HepG2 (cell line): ENCODE measurements around the gene PNO1. TPM values are rescaled to one million over a fixed set of nuclear protein-coding genes. Genes with fewer than 3 reads are reported as not detected.
A peak's percentile ranks its signal among the peaks of the same experiment; 100 is the strongest.

Source experiments
- AGO1 ChIP-seq: fragments of 200-400 bp; formaldehyde crosslinking; IDR thresholded peaks from 2 replicates; pipeline ENCODE4 v1.6.1; 2017; ENCODE audit warnings: mild to moderate bottlenecking, low read depth, low read length, moderate library complexity; ENCODE audit not compliant: poor library complexity, severe bottlenecking
- CCDC6 ChIP-seq: sonication (generic); formaldehyde crosslinking; IDR thresholded peaks from 2 replicates; pipeline ENCODE4 v1.8.1; 2022; ENCODE audit warnings: mild to moderate bottlenecking, missing genetic modification reagents, moderate library complexity
- KDM1A ChIP-seq: IDR thresholded peaks from 2 replicates; pipeline ENCODE4 v1.6.1; 2016; ENCODE audit warnings: missing compliant biosample characterization
- MLLT10 ChIP-seq: sonication (generic); formaldehyde crosslinking; IDR thresholded peaks from 2 replicates; pipeline ENCODE4 v1.4.0; 2020; ENCODE audit warnings: missing genetic modification reagents
- NONO ChIP-seq, 2 experiments: fragments of 450-650 bp in 1 of 2; sonication (generic) in 1 of 2; formaldehyde crosslinking in 1 of 2; IDR thresholded peaks in 1 of 2; conservative IDR thresholded peaks in 1 of 2; 2 replicates each; pipeline versions ENCODE4 v1.6.1 to v1.8.0; 2017 to 2022; ENCODE audit warnings: mild to moderate bottlenecking in 1 of 2, missing genetic modification reagents in 1 of 2, moderate library complexity in 1 of 2
- PCBP2 ChIP-seq: fragments of 200-400 bp; formaldehyde crosslinking; optimal IDR thresholded peaks from 2 replicates; pipeline ENCODE3; 2018; ENCODE audit warnings: low read length, low read depth; ENCODE audit not compliant: poor library complexity, severe bottlenecking
- ZBTB3 ChIP-seq: sonication (generic); formaldehyde crosslinking; IDR thresholded peaks from 2 replicates; pipeline ENCODE4 v1.4.0; 2020; ENCODE audit warnings: low read depth, mild to moderate bottlenecking, moderate library complexity, missing genetic modification reagents, borderline replicate concordance
- ZNF232 ChIP-seq: sonication (generic); formaldehyde crosslinking; IDR thresholded peaks from 2 replicates; pipeline ENCODE4 v1.4.0; 2020; ENCODE audit warnings: missing genetic modification reagents, borderline replicate concordance
- ZNF256 ChIP-seq: sonication (generic); formaldehyde crosslinking; conservative IDR thresholded peaks from 2 replicates; pipeline ENCODE4 v1.4.0; 2020; ENCODE audit warnings: missing genetic modification reagents
- ZNF709 ChIP-seq: sonication (generic); formaldehyde crosslinking; IDR thresholded peaks from 2 replicates; pipeline ENCODE4 v1.5.0; 2020; ENCODE audit warnings: mild to moderate bottlenecking, missing genetic modification reagents
- polyA plus RNA-seq, 8 experiments: library from polyadenylated mRNA; depleted of rRNA in 3 of 8; stranded (reverse) in 7 of 8; unstranded in 1 of 8; fragments of >200 nt; fragmentation: Illumina TruSeq in 4 of 8; extraction: Trizol in 4 of 8; gene quantifications; 2 replicates each; pipeline versions ENCODE4 v1.2.1 to v1.2.3, GENCODE V29; 2011 to 2016; ENCODE audit warnings: low read depth in 4 of 8, missing spikeins in 1 of 8, mixed read lengths in 1 of 8; ENCODE audit not compliant: insufficient read depth in 1 of 8
- total RNA-seq, 5 experiments: library from RNA; depleted of rRNA; stranded (reverse); fragments of >200 nt; fragmentation: Illumina TruSeq; extraction: Trizol; gene quantifications; 2 replicates each; pipeline ENCODE4 v1.2.3, GENCODE V29; 2016; ENCODE audit warnings: low read depth in 1 of 5
- TF ChIP-seq, protein P1 (sequence below): sonication (generic); formaldehyde crosslinking; IDR thresholded peaks from 2 replicates; pipeline ENCODE4 v1.5.1; 2020; ENCODE audit warnings: missing genetic modification reagents, mild to moderate bottlenecking, borderline replicate concordance
- TF ChIP-seq, protein P2 (sequence below): sonication (generic); formaldehyde crosslinking; IDR thresholded peaks from 2 replicates; pipeline ENCODE4 v1.5.0; 2020; ENCODE audit warnings: mild to moderate bottlenecking, missing genetic modification reagents
- TF ChIP-seq, protein P3 (sequence below): sonication (generic); formaldehyde crosslinking; conservative IDR thresholded peaks from 2 replicates; pipeline ENCODE4 v1.8.0; 2022; ENCODE audit warnings: missing genetic modification reagents
- TF ChIP-seq, protein P4 (sequence below): sonication (generic); formaldehyde crosslinking; IDR thresholded peaks from 2 replicates; pipeline ENCODE4 v1.4.0; 2020; ENCODE audit warnings: mild to moderate bottlenecking, missing genetic modification reagents
- TF ChIP-seq, protein P5 (sequence below): sonication (generic); formaldehyde crosslinking; conservative IDR thresholded peaks from 2 replicates; pipeline ENCODE4 v1.4.0; 2020; ENCODE audit warnings: missing genetic modification reagents
- TF ChIP-seq, protein P6 (sequence below): sonication (generic); formaldehyde crosslinking; IDR thresholded peaks from 2 replicates; pipeline ENCODE4 v1.4.0; 2020; ENCODE audit warnings: mild to moderate bottlenecking, low read depth, missing genetic modification reagents

PNO1 gene
- total and polyA plus RNA-seq, 2 of the 13 experiments (the other 11 are each of a cell fraction or from before 2014, with no cell fraction given), result 12.8 to 48.5 TPM

DNA sequence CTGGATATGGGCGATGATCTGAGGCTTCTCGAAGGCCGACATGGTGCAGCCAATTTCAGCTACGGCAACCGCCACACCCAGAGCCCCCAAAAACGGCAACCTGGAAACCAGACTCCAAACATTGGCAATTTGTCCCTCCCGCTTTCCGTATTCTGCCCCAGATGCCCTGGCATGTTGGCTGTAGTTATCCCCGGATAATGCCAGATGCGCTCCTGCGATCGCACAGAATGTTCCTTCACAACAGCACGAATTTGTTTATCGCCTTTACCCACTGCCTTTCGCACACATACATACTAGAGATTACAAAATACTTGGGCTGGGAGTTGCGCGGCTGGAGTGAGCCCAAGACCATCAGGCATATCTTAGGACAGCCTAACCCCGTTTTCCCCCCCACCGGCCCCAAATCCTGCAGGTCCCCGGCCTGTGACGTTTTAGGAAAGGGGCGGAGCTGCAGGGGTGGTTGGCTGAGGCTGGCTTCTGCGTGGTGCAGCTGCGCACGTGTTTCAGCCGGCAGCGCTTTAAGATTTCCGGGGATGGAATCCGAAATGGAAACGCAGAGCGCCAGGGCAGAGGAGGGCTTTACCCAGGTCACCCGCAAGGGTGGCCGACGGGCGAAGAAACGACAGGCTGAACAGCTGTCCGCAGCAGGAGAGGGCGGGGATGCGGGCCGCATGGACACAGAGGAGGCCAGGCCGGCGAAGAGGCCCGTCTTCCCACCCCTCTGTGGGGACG lies at the start of gene PNO1 (continued):
- TF ChIP-seq, protein P1, sequence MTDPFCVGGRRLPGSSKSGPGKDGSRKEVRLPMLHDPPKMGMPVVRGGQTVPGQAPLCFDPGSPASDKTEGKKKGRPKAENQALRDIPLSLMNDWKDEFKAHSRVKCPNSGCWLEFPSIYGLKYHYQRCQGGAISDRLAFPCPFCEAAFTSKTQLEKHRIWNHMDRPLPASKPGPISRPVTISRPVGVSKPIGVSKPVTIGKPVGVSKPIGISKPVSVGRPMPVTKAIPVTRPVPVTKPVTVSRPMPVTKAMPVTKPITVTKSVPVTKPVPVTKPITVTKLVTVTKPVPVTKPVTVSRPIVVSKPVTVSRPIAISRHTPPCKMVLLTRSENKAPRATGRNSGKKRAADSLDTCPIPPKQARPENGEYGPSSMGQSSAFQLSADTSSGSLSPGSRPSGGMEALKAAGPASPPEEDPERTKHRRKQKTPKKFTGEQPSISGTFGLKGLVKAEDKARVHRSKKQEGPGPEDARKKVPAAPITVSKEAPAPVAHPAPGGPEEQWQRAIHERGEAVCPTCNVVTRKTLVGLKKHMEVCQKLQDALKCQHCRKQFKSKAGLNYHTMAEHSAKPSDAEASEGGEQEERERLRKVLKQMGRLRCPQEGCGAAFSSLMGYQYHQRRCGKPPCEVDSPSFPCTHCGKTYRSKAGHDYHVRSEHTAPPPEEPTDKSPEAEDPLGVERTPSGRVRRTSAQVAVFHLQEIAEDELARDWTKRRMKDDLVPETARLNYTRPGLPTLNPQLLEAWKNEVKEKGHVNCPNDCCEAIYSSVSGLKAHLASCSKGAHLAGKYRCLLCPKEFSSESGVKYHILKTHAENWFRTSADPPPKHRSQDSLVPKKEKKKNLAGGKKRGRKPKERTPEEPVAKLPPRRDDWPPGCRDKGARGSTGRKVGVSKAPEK, result no peak
- peak; percentile 76; the same call in 1 of the 2 replicates for TF ChIP-seq ZBTB3 (CRISPR knock-in tag)
- TF ChIP-seq, protein P2, sequence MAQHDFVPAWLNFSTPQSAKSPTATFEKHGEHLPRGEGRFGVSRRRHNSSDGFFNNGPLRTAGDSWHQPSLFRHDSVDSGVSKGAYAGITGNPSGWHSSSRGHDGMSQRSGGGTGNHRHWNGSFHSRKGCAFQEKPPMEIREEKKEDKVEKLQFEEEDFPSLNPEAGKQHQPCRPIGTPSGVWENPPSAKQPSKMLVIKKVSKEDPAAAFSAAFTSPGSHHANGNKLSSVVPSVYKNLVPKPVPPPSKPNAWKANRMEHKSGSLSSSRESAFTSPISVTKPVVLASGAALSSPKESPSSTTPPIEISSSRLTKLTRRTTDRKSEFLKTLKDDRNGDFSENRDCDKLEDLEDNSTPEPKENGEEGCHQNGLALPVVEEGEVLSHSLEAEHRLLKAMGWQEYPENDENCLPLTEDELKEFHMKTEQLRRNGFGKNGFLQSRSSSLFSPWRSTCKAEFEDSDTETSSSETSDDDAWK (CRISPR knock-in tag), result no peak
- no peak for TF ChIP-seq PCBP2
- TF ChIP-seq, protein P3, sequence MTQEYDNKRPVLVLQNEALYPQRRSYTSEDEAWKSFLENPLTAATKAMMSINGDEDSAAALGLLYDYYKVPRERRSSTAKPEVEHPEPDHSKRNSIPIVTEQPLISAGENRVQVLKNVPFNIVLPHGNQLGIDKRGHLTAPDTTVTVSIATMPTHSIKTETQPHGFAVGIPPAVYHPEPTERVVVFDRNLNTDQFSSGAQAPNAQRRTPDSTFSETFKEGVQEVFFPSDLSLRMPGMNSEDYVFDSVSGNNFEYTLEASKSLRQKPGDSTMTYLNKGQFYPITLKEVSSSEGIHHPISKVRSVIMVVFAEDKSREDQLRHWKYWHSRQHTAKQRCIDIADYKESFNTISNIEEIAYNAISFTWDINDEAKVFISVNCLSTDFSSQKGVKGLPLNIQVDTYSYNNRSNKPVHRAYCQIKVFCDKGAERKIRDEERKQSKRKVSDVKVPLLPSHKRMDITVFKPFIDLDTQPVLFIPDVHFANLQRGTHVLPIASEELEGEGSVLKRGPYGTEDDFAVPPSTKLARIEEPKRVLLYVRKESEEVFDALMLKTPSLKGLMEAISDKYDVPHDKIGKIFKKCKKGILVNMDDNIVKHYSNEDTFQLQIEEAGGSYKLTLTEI (CRISPR knock-in tag), result no peak
- TF ChIP-seq, protein P4, sequence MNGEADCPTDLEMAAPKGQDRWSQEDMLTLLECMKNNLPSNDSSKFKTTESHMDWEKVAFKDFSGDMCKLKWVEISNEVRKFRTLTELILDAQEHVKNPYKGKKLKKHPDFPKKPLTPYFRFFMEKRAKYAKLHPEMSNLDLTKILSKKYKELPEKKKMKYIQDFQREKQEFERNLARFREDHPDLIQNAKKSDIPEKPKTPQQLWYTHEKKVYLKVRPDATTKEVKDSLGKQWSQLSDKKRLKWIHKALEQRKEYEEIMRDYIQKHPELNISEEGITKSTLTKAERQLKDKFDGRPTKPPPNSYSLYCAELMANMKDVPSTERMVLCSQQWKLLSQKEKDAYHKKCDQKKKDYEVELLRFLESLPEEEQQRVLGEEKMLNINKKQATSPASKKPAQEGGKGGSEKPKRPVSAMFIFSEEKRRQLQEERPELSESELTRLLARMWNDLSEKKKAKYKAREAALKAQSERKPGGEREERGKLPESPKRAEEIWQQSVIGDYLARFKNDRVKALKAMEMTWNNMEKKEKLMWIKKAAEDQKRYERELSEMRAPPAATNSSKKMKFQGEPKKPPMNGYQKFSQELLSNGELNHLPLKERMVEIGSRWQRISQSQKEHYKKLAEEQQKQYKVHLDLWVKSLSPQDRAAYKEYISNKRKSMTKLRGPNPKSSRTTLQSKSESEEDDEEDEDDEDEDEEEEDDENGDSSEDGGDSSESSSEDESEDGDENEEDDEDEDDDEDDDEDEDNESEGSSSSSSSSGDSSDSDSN, result peak; percentile 91
- TF ChIP-seq NONO (IDR thresholded peaks at IDR 0.05), result no peak
- peak; percentile 61 for TF ChIP-seq NONO (CRISPR knock-in tag; conservative IDR thresholded peaks at IDR 0.05)
- no peak; the same call in 1 of the 2 replicates for TF ChIP-seq ZNF709 (CRISPR knock-in tag)
- TF ChIP-seq, protein P5, sequence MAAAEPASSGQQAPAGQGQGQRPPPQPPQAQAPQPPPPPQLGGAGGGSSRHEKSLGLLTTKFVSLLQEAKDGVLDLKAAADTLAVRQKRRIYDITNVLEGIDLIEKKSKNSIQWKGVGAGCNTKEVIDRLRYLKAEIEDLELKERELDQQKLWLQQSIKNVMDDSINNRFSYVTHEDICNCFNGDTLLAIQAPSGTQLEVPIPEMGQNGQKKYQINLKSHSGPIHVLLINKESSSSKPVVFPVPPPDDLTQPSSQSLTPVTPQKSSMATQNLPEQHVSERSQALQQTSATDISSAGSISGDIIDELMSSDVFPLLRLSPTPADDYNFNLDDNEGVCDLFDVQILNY (CRISPR knock-in tag), result peak; percentile 84; the same call in 1 of the 2 replicates
- peak; percentile 55 for TF ChIP-seq ZNF232 (CRISPR knock-in tag)
- TF ChIP-seq, protein P6, sequence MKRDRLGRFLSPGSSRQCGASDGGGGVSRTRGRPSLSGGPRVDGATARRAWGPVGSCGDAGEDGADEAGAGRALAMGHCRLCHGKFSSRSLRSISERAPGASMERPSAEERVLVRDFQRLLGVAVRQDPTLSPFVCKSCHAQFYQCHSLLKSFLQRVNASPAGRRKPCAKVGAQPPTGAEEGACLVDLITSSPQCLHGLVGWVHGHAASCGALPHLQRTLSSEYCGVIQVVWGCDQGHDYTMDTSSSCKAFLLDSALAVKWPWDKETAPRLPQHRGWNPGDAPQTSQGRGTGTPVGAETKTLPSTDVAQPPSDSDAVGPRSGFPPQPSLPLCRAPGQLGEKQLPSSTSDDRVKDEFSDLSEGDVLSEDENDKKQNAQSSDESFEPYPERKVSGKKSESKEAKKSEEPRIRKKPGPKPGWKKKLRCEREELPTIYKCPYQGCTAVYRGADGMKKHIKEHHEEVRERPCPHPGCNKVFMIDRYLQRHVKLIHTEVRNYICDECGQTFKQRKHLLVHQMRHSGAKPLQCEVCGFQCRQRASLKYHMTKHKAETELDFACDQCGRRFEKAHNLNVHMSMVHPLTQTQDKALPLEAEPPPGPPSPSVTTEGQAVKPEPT (CRISPR knock-in tag), result 0 out of 2 replicates have a peak, but pooled peaks have one; percentile 24
- TF ChIP-seq CCDC6, result peak; percentile 92
- TF ChIP-seq KDM1A (CRISPR knock-in tag), result 0 out of 2 replicates have a peak, but pooled peaks have one; percentile 11
- peak; percentile 75 for TF ChIP-seq AGO1
- no peak for TF ChIP-seq ZNF256 (CRISPR knock-in tag)
- TF ChIP-seq MLLT10, result no peak
